HepG2 (cell line): Measurements from ENCODE around the gene BTF3L4. TPM values are rescaled to one million over a fixed set of nuclear protein-coding genes. Genes with fewer than 3 reads are reported as not detected.

Experiments used
- KDM2A ChIP-seq: sonication (generic); formaldehyde crosslinking; IDR thresholded peaks from 2 replicates; pipeline ENCODE4 v1.4.0; 2020; ENCODE audit warnings: low read depth, missing genetic modification reagents, borderline replicate concordance
- NFIC ChIP-seq: IDR thresholded peaks from 2 replicates; pipeline ENCODE4 v1.6.1; 2012; ENCODE audit warnings: mild to moderate bottlenecking, low read length, inconsistent platforms
- SATB2 ChIP-seq: sonication (generic); formaldehyde crosslinking; IDR thresholded peaks from 2 replicates; pipeline ENCODE4 v1.5.0; 2020; ENCODE audit warnings: missing genetic modification reagents
- TAF15 ChIP-seq: fragments of 200-400 bp; formaldehyde crosslinking; IDR thresholded peaks from one replicate; pipeline ENCODE4 v1.6.1; 2018; ENCODE audit warnings: mild to moderate bottlenecking, low read depth, low read length; ENCODE audit not compliant: poor library complexity, severe bottlenecking
- ZNF101 ChIP-seq: sonication (generic); formaldehyde crosslinking; IDR thresholded peaks from 2 replicates; pipeline ENCODE4 v1.4.0; 2020; ENCODE audit warnings: mild to moderate bottlenecking, low read depth, missing genetic modification reagents, borderline replicate concordance
- ZNF432 ChIP-seq: sonication (generic); formaldehyde crosslinking; IDR thresholded peaks from 2 replicates; pipeline ENCODE4 v1.5.0; 2020; ENCODE audit warnings: missing genetic modification reagents, mild to moderate bottlenecking, borderline replicate concordance
- ZNF441 ChIP-seq: sonication (generic); formaldehyde crosslinking; IDR thresholded peaks from 2 replicates; pipeline ENCODE4 v1.7.0; 2021; ENCODE audit warnings: missing genetic modification reagents, borderline replicate concordance
- ZNF83 ChIP-seq: sonication (generic); formaldehyde crosslinking; IDR thresholded peaks from 2 replicates; pipeline ENCODE4 v1.4.0; 2020; ENCODE audit warnings: missing genetic modification reagents, mild to moderate bottlenecking, borderline replicate concordance
- polyA plus RNA-seq, 8 experiments: library from polyadenylated mRNA; depleted of rRNA in 3 of 8; stranded (reverse) in 7 of 8; unstranded in 1 of 8; fragments of >200 nt; fragmentation: Illumina TruSeq in 4 of 8; extraction: Trizol in 4 of 8; gene quantifications; 2 replicates each; pipeline versions ENCODE4 v1.2.1 to v1.2.3, GENCODE V29; 2011 to 2016; ENCODE audit warnings: low read depth in 4 of 8, missing spikeins in 1 of 8, mixed read lengths in 1 of 8; ENCODE audit not compliant: insufficient read depth in 1 of 8
- total RNA-seq, 5 experiments: library from RNA; depleted of rRNA; stranded (reverse); fragments of >200 nt; fragmentation: Illumina TruSeq; extraction: Trizol; gene quantifications; 2 replicates each; pipeline ENCODE4 v1.2.3, GENCODE V29; 2016; ENCODE audit warnings: low read depth in 1 of 5
- TF ChIP-seq, protein P1 (sequence below), 2 experiments: sonication (generic) in 1 of 2; formaldehyde crosslinking in 1 of 2; IDR thresholded peaks; 2 replicates each; pipeline versions ENCODE4 v1.4.0 to v1.6.1; 2016 to 2020; ENCODE audit warnings: borderline replicate concordance in 1 of 2, low read depth in 1 of 2, mild to moderate bottlenecking in 1 of 2, missing genetic modification reagents in 1 of 2
- TF ChIP-seq, protein P2 (sequence below): sonication (generic); formaldehyde crosslinking; IDR thresholded peaks from 2 replicates; pipeline ENCODE4 v1.8.1; 2022; ENCODE audit warnings: low read depth, mild to moderate bottlenecking, missing genetic modification reagents
- TF ChIP-seq, protein P3 (sequence below): sonication (generic); formaldehyde crosslinking; IDR thresholded peaks from 2 replicates; pipeline ENCODE4 v1.8.0; 2023; ENCODE audit warnings: mild to moderate bottlenecking, missing genetic modification reagents
- TF ChIP-seq, protein P4 (sequence below): sonication (generic); formaldehyde crosslinking; IDR thresholded peaks from 2 replicates; pipeline ENCODE4 v1.5.1; 2020; ENCODE audit warnings: mild to moderate bottlenecking, missing genetic modification reagents, borderline replicate concordance
- TF ChIP-seq, protein P5 (sequence below): sonication (generic); formaldehyde crosslinking; IDR thresholded peaks from 2 replicates; pipeline ENCODE4 v1.5.1; 2020; ENCODE audit warnings: mild to moderate bottlenecking, missing genetic modification reagents, moderate library complexity
- TF ChIP-seq, protein P6 (sequence below): IDR thresholded peaks from 2 replicates; pipeline ENCODE4 v1.6.1; 2018; ENCODE audit warnings: missing genetic modification reagents, mild to moderate bottlenecking, missing compliant biosample characterization

The BTF3L4 gene
- total and polyA plus RNA-seq, 2 of the 13 experiments (the other 11 are each of a cell fraction or from before 2014, with no cell fraction given) = 59.0 to 74.3 TPM

DNA sequence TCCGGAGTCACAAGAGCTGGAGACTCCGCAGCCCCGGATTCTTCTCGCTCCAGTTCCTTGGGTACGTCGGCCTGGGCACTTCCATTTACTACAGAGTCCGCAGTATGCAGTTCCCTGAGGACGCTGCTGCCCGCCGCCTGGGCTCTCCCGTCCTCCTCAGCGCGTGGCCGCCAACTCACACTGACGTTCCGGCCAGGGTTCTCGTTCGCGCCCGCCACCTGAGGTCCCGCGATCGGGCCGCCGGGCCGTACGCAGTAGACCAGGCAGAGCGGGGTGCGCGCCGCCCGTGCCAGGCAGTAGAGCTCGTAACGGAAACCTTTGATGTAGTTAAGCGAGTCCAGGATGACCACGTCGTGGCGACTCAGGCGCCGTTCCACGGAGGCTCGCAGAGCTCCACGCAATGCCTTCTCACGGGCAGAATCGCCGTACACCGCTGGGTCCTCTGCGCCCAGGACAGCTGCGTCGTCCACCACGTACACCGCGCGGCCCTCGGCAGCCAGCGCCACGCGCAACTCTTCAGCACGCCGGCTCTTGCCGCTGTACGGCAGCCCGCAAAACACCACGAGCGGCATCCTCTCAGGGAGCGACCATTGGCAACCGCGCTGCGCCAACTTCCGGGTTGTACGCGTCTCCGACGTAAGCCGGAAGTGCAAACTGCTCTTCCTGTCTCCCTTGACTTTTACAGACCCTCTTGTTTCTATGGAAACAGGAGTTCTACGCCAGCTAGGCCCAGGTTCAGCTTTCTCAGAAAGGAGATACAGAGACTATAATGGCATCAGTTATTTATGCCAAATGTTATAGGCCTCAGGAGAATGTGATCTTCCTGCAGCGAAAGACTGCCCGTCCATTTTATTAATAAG lies 22.7 kb upstream of the BTF3L4 start, which contains the start of gene KTI12 (continued):
- TF ChIP-seq, protein P1, sequence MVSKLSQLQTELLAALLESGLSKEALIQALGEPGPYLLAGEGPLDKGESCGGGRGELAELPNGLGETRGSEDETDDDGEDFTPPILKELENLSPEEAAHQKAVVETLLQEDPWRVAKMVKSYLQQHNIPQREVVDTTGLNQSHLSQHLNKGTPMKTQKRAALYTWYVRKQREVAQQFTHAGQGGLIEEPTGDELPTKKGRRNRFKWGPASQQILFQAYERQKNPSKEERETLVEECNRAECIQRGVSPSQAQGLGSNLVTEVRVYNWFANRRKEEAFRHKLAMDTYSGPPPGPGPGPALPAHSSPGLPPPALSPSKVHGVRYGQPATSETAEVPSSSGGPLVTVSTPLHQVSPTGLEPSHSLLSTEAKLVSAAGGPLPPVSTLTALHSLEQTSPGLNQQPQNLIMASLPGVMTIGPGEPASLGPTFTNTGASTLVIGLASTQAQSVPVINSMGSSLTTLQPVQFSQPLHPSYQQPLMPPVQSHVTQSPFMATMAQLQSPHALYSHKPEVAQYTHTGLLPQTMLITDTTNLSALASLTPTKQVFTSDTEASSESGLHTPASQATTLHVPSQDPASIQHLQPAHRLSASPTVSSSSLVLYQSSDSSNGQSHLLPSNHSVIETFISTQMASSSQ (IDR thresholded peaks at IDR 0.05; ENCODE audit: low read depth) = no peak
- TF ChIP-seq, protein P1 (CRISPR knock-in tag; IDR thresholded peaks at IDR 0.05; ENCODE audit: borderline replicate concordance) = peak; percentile 71; the same call in 1 of the 2 replicates
- TF ChIP-seq ZNF441 (CRISPR knock-in tag) = 0 out of 2 replicates have a peak, but pooled peaks have one; percentile 11
- no peak for TF ChIP-seq ZNF432
- TF ChIP-seq SATB2 (CRISPR knock-in tag) = no peak
- TF ChIP-seq, protein P2, sequence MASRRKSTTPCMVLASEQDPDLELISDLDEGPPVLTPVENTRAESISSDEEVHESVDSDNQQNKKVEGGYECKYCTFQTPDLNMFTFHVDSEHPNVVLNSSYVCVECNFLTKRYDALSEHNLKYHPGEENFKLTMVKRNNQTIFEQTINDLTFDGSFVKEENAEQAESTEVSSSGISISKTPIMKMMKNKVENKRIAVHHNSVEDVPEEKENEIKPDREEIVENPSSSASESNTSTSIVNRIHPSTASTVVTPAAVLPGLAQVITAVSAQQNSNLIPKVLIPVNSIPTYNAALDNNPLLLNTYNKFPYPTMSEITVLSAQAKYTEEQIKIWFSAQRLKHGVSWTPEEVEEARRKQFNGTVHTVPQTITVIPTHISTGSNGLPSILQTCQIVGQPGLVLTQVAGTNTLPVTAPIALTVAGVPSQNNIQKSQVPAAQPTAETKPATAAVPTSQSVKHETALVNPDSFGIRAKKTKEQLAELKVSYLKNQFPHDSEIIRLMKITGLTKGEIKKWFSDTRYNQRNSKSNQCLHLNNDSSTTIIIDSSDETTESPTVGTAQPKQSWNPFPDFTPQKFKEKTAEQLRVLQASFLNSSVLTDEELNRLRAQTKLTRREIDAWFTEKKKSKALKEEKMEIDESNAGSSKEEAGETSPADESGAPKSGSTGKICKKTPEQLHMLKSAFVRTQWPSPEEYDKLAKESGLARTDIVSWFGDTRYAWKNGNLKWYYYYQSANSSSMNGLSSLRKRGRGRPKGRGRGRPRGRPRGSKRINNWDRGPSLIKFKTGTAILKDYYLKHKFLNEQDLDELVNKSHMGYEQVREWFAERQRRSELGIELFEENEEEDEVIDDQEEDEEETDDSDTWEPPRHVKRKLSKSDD (CRISPR knock-in tag) = 0 out of 2 replicates have a peak, but pooled peaks have one; percentile 64
- TF ChIP-seq, protein P3, sequence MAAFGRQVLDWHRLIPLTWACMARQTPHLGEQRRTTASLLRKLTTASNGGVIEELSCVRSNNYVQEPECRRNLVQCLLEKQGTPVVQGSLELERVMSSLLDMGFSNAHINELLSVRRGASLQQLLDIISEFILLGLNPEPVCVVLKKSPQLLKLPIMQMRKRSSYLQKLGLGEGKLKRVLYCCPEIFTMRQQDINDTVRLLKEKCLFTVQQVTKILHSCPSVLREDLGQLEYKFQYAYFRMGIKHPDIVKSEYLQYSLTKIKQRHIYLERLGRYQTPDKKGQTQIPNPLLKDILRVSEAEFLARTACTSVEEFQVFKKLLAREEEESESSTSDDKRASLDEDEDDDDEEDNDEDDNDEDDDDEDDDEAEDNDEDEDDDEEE = 0 out of 2 replicates have a peak, but pooled peaks have one; percentile 28
- TF ChIP-seq ZNF83 (CRISPR knock-in tag) = no peak
- TF ChIP-seq KDM2A (CRISPR knock-in tag) = peak; percentile 99
- TF ChIP-seq, protein P4, sequence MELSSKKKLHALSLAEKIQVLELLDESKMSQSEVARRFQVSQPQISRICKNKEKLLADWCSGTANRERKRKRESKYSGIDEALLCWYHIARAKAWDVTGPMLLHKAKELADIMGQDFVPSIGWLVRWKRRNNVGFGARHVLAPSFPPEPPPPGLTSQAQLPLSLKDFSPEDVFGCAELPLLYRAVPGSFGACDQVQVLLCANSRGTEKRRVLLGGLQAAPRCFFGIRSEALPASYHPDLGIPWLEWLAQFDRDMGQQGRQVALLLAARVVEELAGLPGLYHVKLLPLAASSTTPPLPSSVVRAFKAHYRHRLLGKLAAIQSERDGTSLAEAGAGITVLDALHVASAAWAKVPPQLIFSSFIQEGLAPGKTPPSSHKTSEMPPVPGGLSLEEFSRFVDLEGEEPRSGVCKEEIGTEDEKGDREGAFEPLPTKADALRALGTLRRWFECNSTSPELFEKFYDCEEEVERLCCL = no peak
- no peak for TF ChIP-seq TAF15
- no peak for TF ChIP-seq ZNF101 (CRISPR knock-in tag)
- TF ChIP-seq, protein P5, sequence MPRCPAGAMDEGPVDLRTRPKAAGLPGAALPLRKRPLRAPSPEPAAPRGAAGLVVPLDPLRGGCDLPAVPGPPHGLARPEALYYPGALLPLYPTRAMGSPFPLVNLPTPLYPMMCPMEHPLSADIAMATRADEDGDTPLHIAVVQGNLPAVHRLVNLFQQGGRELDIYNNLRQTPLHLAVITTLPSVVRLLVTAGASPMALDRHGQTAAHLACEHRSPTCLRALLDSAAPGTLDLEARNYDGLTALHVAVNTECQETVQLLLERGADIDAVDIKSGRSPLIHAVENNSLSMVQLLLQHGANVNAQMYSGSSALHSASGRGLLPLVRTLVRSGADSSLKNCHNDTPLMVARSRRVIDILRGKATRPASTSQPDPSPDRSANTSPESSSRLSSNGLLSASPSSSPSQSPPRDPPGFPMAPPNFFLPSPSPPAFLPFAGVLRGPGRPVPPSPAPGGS (CRISPR knock-in tag) = no peak
- TF ChIP-seq NFIC = no peak
- TF ChIP-seq, protein P6, sequence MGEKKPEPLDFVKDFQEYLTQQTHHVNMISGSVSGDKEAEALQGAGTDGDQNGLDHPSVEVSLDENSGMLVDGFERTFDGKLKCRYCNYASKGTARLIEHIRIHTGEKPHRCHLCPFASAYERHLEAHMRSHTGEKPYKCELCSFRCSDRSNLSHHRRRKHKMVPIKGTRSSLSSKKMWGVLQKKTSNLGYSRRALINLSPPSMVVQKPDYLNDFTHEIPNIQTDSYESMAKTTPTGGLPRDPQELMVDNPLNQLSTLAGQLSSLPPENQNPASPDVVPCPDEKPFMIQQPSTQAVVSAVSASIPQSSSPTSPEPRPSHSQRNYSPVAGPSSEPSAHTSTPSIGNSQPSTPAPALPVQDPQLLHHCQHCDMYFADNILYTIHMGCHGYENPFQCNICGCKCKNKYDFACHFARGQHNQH = no peak
